ENCODE results near the gene GSTM3. TPM values are rescaled to one million over a fixed set of nuclear protein-coding genes. Genes with fewer than 3 reads are reported as not detected.

GSTM3 gene
- total RNA-seq, 2 experiments from 2014 or later: 14.8 to 15.4 TPM

- Mint-ChIP-seq H3K27me3 (no peaks in the 10 kb centered on the region), H3K36me3 (ENCODE audit: low read depth) (no peaks in the 10 kb centered on the region), H3K9me3 (no peaks in the 10 kb centered on the region), H3K4me3 (no peak overlapping the region), H3K4me1 (ENCODE audit: low read depth) (no peaks in the 10 kb centered on the region), H3K27ac (no peak overlapping the region)
- Histone ChIP-seq H3K4me3 (ENCODE audit: low read length) (no peak overlapping the region), H3K9me3 (ENCODE audit: control insufficient read depth in 1 of 2, insufficient read depth in 1 of 2, low read length in 2 of 2) (no peaks in the 10 kb centered on the region), H3K27ac (ENCODE audit: low read depth in 1 of 2, low read length in 2 of 2) (no peak overlapping the region), H3K27me3 (ENCODE audit: control insufficient read depth in 1 of 2, insufficient read depth in 2 of 2, low read length in 2 of 2) (no peaks in the 10 kb centered on the region), H3K36me3 (ENCODE audit: insufficient read depth, low read length) (no peaks in the 10 kb centered on the region), H3K4me1 (ENCODE audit: insufficient read depth, low read length) (peaks cover 3% of the 10 kb centered on the region)
- no peak for DNase-seq
- no peak for ATAC-seq (ENCODE audit: poor library complexity)
- ChIA-PET POLR2A (no interaction called here), CTCF (no interaction called here)
- TF ChIP-seq, protein P1, sequence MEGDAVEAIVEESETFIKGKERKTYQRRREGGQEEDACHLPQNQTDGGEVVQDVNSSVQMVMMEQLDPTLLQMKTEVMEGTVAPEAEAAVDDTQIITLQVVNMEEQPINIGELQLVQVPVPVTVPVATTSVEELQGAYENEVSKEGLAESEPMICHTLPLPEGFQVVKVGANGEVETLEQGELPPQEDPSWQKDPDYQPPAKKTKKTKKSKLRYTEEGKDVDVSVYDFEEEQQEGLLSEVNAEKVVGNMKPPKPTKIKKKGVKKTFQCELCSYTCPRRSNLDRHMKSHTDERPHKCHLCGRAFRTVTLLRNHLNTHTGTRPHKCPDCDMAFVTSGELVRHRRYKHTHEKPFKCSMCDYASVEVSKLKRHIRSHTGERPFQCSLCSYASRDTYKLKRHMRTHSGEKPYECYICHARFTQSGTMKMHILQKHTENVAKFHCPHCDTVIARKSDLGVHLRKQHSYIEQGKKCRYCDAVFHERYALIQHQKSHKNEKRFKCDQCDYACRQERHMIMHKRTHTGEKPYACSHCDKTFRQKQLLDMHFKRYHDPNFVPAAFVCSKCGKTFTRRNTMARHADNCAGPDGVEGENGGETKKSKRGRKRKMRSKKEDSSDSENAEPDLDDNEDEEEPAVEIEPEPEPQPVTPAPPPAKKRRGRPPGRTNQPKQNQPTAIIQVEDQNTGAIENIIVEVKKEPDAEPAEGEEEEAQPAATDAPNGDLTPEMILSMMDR (IDR thresholded peaks at IDR 0.05): no peak
- intact Hi-C loops (cut with DNase I, micrococcal nuclease): no loop called here
Observed at GRCh38 chr1:109765896-109766615, 25.2 kb upstream of the GSTM3 start.

DNA sequence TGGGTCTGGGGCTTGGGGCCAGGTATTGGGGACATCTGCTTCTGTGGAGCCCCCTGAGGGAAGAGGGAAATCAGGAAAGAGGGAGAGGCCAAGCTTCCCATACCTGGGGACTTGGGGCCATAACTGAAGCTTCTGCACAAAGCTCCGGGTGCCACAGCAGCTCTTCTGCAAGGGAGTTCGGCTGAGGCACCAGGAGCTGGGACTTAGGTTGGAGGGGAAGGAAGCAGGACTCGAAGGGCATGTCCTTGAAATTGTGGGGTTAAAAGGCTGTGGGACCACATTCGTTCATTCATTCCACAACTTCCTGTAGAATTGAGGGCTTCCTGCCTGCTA is 24.6 kb upstream of the GSTM3 start:
- Histone ChIP-seq H3K9me3 (ENCODE audit: control insufficient read depth in 1 of 2, insufficient read depth in 1 of 2, low read length in 2 of 2) (no peaks in the 10 kb centered on the region), H3K27me3 (ENCODE audit: control insufficient read depth in 1 of 2, insufficient read depth in 2 of 2, low read length in 2 of 2) (no peaks in the 10 kb centered on the region), H3K4me3 (ENCODE audit: low read length) (no peak overlapping the region), H3K27ac (ENCODE audit: low read depth in 1 of 2, low read length in 2 of 2) (no peak overlapping the region), H3K36me3 (ENCODE audit: insufficient read depth, low read length) (no peaks in the 10 kb centered on the region), H3K4me1 (ENCODE audit: insufficient read depth, low read length) (peaks cover 3% of the 10 kb centered on the region)
- TF ChIP-seq, protein P1 (IDR thresholded peaks at IDR 0.05): no peak
- ATAC-seq (ENCODE audit: poor library complexity) (no peak), DNase-seq (no peak)
- Mint-ChIP-seq H3K27me3 (no peaks in the 10 kb centered on the region), H3K9me3 (no peaks in the 10 kb centered on the region), H3K36me3 (ENCODE audit: low read depth) (no peaks in the 10 kb centered on the region), H3K4me3 (no peak overlapping the region), H3K4me1 (ENCODE audit: low read depth) (no peaks in the 10 kb centered on the region), H3K27ac (no peak overlapping the region)
- intact Hi-C loops (cut with DNase I, micrococcal nuclease): no loop called here
- ChIA-PET CTCF (no interaction called here), POLR2A (no interaction called here)

- POLR2A ChIA-PET: no interaction called here
- DNase-seq (peak in 1 of 14 experiments; percentile 19), ATAC-seq (ENCODE audit: poor library complexity) (no peak)
- H3K36me3 Mint-ChIP-seq (ENCODE audit: low read depth): no peaks in the 10 kb centered on the region
- H3K27ac Mint-ChIP-seq: no peak overlapping the region
- Histone ChIP-seq H3K36me3 (ENCODE audit: insufficient read depth, low read length) (no peaks in the 10 kb centered on the region), H3K4me1 (ENCODE audit: insufficient read depth, low read length) (peaks cover 3% of the 10 kb centered on the region), H3K27ac (ENCODE audit: low read depth in 1 of 2, low read length in 2 of 2) (no peak overlapping the region), H3K4me3 (ENCODE audit: low read length) (no peak overlapping the region), H3K27me3 (ENCODE audit: control insufficient read depth in 1 of 2, insufficient read depth in 2 of 2, low read length in 2 of 2) (no peaks in the 10 kb centered on the region), H3K9me3 (ENCODE audit: control insufficient read depth in 1 of 2, insufficient read depth in 1 of 2, low read length in 2 of 2) (no peaks in the 10 kb centered on the region)
- H3K9me3 Mint-ChIP-seq: no peaks in the 10 kb centered on the region
- intact Hi-C loops (cut with DNase I, micrococcal nuclease): no loop called here
- H3K27me3 Mint-ChIP-seq: no peaks in the 10 kb centered on the region
- TF ChIP-seq, protein P1 (IDR thresholded peaks at IDR 0.05): no peak
- CTCF ChIA-PET: no interaction called here
- no peaks in the 10 kb centered on the region for H3K4me1 Mint-ChIP-seq (ENCODE audit: low read depth)
- H3K4me3 Mint-ChIP-seq: no peak overlapping the region
Observed at GRCh38 chr1:109764561-109765482, 24.0 kb upstream of the GSTM3 start.

All from CD4-positive, alpha-beta T cell (primary cell).